Putamen (tissue), 1 donor: Measurements from ENCODE around the gene CLEC2D.
"Not testable (repeated sequence)": the region's sequence is repeated elsewhere in the genome, so short reads cannot be mapped to it uniquely, and the experiment has no call there.

Experiments used
- DNase-seq: peaks from one replicate; pipeline ENCODE4 v3.0.0-alpha.2; 2016; ENCODE audit warnings: low spot score

Gene CLEC2D

GRCh38 chr12:9669534-9669933 is at the start of gene CLEC2D:
Gene CLEC2D (plus strand): TSS chr12:9669713. CDS start chr12:9669735, 22 bp downstream.
- DNase-seq: no peak

GRCh38 chr12:9625019-9625418 is 44.5 kb upstream of the CLEC2D start:
- no peak for DNase-seq

GRCh38 chr12:9626291-9626690 is 43.2 kb upstream of the CLEC2D start:
- DNase-seq: no peak

DNA sequence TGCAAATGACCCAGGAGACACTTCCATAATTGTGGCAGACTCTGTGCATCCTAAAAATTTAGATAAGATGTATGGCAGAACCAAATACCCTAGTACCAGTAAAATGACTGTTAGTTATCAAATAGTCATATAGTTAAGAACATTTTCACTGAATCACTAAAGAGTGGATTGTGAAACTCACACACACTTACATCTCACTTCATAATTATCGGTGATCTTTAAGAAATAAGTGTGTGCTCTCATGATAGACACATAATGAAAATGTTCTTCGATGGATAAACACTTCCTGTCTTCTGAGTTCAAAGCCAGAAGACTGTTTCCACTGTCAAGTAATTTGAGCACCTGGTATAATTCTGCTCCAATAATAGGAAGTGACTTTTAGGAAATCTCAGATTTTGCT is 42.7 kb upstream of the CLEC2D start:
- no peak for DNase-seq

GRCh38 chr12:9632766-9633165 is 36.7 kb upstream of the CLEC2D start:
- DNase-seq: no peak

DNA sequence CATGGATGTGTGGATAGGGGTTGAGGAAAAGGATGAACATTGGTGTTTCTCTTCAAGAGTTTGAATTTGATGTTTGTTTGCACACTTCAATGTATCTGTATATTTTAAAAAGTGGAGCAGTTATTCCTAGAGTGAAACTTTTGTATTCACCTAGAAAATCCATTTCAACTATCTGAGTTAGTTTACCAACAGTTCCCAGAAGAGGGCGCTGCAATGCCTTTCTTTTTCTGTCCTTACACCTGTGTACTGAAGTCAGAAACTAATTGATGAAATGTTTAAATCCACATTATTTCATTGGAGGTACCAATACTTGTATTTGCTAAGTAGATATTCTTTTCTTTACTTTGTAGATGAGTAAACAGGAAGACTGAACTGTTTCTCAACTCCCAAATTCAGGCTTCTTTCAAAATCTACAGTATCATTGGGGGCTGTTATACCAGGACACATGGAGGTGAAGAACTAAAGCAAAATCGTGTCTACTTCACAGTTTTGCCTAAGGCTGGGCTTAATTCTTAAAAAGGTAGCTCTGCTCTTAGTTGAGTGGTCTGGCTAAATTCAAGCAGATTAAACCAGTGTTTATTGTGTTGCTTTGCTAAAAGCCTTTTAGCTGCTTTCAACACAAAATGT is 35.2 kb upstream of the CLEC2D start:
- no peak for DNase-seq

- no peak for DNase-seq
These were observed 34.4 kb upstream of the CLEC2D start for GRCh38 chr12:9634969-9635754.

DNA sequence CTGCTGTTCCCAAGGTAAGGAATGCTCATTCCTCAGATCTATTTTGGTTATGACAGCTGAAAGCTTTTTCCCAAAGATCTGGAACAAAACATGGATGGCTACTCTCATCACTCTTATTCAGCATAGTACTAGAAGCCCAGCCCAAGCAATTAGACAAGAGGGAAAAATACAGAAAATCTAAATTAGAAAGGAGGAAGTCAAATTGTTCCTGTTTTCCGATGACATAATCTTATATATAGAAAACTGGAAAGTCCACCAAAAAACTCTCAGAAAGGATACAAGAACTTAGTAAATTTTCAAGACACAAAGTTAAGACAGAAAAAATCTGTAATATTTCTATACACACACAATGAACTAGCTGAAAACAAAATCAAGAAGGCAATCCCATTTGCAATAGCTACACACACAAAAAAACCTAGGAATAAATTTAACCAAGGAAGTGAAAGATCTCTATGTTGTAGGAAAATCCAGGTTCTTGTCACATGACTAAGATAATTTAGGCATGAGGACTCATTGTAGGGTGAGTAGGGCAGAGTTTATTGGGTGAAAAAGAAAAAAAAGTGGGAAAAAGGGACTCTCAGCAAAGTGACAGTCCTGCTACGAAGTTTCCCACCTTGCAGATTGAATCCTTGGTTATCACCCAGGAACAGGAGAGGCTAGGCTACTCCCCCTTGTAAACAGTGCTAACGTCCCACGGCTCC is 33.2 kb upstream of the CLEC2D start:
- no peak for DNase-seq

- DNase-seq: no peak
These were observed 32.7 kb upstream of the CLEC2D start for GRCh38 chr12:9636851-9637206.

- DNase-seq: no peak
These were observed 29.5 kb upstream of the CLEC2D start for GRCh38 chr12:9640024-9640423.

DNA sequence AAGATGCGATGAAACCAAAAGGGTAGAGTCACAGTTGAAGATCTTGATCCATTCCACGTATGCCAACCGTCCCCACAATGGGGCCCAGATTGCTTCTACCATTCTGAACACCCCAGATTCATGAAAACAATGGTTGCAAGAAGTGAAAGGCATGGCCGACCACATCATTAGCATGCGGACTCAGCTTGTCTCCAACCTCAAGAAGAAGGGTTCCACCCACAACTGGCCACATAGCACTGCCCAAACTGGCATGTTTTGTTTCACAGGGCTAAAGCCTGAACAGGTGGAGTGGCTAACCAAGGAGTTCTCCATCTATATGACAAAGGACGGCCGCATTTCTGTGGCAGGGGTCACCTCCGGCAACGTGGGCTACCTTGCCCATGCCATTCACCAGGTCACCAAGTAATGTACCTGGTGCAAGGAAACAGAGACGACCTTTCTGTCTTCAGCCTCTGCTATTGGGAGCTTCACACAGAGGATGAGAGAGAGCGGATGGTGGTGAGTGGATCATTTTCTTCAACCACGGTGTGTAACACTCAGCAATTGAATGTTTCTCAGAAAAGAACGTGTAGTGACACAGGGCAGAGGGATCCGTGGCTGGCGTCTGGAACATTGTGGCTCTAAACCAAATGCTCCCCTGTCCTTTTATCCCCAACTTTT is 26.8 kb upstream of the CLEC2D start:
- DNase-seq: no peak

DNA sequence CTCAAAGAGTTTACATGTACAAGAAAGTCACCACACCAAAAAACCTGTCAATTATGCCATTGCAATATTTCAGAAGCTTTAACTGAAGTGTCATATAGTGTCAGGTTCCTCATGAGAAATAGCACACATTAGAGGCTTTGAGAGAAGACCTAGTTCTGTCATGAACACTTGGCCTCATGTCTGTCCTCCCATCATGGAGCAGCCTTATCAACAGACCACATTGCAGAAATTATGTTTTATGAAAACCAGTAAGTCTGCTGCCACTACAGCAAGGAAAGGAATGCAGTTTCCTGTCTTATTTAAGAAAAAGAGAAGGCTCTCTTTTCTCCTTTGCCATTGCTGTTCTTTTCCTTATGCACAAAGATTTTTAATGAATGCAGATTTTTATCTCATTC is 26.2 kb upstream of the CLEC2D start:
- no peak for DNase-seq

- not testable (repeated sequence) for DNase-seq
These were observed 24.4 kb upstream of the CLEC2D start for GRCh38 chr12:9644985-9645551.

DNA sequence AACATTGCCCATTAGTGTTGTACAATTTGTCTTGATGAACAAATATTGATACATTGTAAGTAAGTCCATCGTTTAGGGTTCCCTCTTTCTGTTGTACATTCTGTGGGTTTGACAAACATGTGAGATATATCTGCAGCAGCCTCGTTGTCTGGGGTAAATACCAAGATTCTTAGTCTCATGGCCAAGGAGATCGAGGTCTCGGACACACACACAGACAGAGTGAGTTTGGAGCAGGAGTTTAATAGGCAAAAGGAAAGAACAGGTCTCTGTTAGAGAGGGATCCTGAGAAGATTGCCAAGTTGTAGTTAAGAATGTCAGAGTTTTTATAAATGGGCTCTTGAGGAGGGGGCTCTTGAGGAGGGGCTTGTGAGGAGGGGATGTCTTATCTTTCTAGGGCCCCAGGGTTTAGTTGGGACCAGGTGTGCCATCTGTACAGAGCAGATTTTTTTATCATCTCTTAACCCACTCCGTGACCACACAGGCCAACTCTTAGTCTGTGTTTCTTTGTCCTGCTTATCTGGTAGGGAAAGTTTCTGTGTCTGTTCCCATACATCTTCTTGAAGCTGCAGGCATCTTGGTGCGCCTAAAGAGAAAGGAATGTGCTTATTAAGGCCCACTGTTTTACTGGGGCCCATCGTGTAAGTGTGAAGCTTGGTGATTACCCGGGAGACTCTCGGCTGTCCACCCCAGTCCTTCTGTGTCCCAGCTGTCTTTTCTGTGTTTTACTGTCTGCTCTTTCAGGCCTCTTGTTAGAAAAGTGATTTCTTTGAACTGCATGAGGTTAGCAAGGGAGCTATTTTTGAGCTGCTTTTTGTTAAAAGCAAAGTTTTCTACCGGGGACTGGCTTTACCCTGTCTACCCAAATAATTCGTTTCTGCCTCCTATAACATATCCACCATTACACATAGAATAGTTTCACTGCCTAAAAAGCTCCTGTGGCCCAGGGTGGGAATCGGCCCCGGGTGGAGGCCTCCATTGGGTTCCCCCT is 22.4 kb upstream of the CLEC2D start:
- no peak for DNase-seq

GRCh38 chr12:9647825-9648700 is 21.4 kb upstream of the CLEC2D start:
- peak; percentile 50 for DNase-seq

DNA sequence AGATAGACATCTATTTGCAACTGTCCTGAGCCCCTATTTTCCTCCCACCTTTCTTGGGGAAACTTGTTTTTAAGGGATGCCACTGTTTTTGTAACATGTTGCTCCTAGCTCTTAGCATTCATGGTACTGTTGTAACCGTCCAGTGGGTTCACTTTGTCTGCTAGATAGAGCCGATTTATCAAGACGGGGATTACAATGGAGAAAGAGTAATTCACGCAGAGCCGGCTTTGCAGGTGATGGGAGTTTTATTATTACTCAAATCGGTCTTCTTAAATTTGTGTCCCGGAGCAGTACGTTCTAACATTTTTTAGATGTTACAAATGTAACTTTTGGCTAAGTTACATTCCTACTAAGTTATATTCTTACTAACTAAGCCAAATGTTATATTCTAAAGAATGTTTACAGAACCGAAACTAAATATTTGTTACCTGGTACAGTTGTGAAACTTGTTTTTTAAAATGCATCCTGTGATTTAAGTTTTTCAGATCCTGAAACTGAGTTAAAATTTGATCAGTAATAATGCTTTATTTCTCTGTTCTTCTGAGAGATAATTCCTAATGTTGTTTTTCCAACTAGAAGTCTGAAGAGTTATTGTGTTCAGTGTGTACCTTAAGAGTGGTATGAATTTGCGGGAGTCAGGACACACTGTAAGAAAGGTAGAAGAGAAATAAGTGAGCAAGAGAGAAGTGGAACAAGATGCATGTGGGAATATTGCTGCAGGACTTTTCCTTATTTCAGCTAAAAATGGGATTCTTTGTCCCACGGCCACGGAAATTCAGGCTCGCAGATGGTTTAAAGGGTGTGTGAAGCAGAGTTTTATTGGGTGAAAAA is 20.6 kb upstream of the CLEC2D start:
- no peak for DNase-seq

GRCh38 chr12:9649532-9649940 is 20.0 kb upstream of the CLEC2D start:
- DNase-seq: no peak

- DNase-seq: no peak
These were observed 19.3 kb upstream of the CLEC2D start for GRCh38 chr12:9650151-9650576.

DNA sequence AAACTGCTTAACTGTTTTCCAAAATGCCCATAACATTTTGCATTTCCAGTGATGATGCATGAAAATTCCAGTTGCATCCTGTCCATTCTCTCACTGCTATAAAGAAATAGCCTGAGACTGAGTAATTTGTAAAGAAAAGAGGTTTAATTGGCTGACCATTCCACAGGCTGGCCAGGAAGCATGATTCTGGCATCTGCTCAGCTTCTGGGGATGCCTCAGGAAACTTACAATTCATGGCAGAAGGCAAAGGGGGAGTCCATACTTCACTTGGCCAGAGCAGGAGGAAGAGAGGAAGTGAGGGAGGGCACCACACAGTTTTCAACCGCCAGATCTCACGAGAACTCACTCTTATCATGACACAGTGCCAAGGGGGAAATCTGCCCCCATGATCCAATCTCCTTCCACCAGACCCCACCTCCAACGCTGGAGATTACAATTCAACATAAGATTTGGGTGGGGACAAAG is 18.2 kb upstream of the CLEC2D start:
- DNase-seq: no peak
